GM21526 (cell line): ENCODE results near the gene ELF1.
"Not testable (repeated sequence)": the region's sequence is repeated elsewhere in the genome, so short reads cannot be mapped to it uniquely, and the experiment has no call there.

ENCODE experiments used
- ATAC-seq: cut with Tn5 transposase; IDR thresholded peaks from one replicate; pipeline ENCODE4 v1.9.1; 2021; ENCODE audit warnings: moderate library complexity; ENCODE audit not compliant: unreplicated experiment, low FRiP score

ELF1 gene

GRCh38 chr13:40909541-40910200 lies 109.4 kb downstream of the ELF1 start:
- not testable (repeated sequence) for ATAC-seq

- no peak for ATAC-seq
These were observed 110.6 kb downstream of the ELF1 start for GRCh38 chr13:40908546-40908945.

GRCh38 chr13:40901032-40901431 lies 118.1 kb downstream of the ELF1 start:
- ATAC-seq: not testable (repeated sequence)

- not testable (repeated sequence) for ATAC-seq
These were observed 118.5 kb downstream of the ELF1 start for GRCh38 chr13:40900568-40900967.

- ATAC-seq: no peak
These were observed 122.1 kb downstream of the ELF1 start for GRCh38 chr13:40897053-40897452.

GRCh38 chr13:40895227-40896184 lies 123.6 kb downstream of the ELF1 start:
- ATAC-seq: no peak

GRCh38 chr13:40893573-40893972 lies 125.5 kb downstream of the ELF1 start:
- not testable (repeated sequence) for ATAC-seq

- ATAC-seq: no peak
These were observed 133.1 kb downstream of the ELF1 start for GRCh38 chr13:40886017-40886416.

GRCh38 chr13:40884175-40884574 lies 134.9 kb downstream of the ELF1 start:
- not testable (repeated sequence) for ATAC-seq
